GM21528 (cell line): ENCODE data around the gene STOML1.

ENCODE experiments used
- ATAC-seq: cut with Tn5 transposase; IDR thresholded peaks from one replicate; pipeline ENCODE4 v1.9.1; 2021; ENCODE audit warnings: mild to moderate bottlenecking, moderate library complexity; ENCODE audit not compliant: unreplicated experiment, low FRiP score

Gene STOML1, protein sequence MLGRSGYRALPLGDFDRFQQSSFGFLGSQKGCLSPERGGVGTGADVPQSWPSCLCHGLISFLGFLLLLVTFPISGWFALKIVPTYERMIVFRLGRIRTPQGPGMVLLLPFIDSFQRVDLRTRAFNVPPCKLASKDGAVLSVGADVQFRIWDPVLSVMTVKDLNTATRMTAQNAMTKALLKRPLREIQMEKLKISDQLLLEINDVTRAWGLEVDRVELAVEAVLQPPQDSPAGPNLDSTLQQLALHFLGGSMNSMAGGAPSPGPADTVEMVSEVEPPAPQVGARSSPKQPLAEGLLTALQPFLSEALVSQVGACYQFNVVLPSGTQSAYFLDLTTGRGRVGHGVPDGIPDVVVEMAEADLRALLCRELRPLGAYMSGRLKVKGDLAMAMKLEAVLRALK

DNA sequence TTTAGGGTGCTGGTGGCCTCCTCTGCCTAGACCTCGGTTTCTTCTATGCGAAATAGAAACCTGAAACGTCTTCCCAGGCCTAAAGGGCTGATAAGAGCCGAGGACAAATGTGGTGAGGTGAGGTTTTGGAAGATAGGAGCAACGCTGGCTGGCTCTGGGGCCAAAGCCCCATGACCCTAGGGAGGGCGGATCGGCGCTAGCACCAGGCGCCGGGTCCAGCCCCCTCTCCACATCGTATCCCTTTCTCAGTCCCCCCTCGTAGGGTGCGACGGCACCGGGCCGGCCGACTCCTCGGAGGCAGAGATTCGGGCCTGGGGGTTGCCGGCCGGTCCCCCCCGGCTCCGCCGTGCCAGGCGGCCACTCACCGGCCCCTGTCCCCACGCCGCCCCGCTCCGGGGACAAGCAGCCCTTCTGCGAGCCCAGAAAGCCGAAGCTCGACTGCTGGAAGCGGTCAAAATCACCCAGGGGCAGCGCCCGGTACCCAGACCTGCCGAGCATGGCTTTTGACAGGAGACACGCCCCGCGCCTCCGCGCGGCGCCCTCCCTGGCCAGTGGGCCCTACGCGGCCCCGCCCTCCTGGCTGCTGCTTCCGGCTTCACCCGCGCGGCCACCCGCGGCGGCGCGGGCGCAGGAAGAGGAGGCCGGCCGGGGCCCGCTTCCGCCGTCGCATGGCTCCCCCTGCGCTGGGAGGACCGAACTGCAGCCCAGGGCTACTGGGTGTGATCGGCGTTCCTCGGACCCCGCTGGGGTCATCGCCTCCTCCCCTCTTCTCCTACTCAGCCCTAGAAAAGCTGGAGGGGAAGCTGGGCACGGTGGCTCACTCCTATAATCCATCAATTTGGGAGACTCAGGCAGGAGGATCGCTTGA, at the start of gene STOML1:
Gene STOML1, minus strand, starts transcription at position 570 of the 868 bp plus-strand sequence. Its CDS starts 72 bp downstream, at position 498.
- ATAC-seq: peak; percentile 61

DNA sequence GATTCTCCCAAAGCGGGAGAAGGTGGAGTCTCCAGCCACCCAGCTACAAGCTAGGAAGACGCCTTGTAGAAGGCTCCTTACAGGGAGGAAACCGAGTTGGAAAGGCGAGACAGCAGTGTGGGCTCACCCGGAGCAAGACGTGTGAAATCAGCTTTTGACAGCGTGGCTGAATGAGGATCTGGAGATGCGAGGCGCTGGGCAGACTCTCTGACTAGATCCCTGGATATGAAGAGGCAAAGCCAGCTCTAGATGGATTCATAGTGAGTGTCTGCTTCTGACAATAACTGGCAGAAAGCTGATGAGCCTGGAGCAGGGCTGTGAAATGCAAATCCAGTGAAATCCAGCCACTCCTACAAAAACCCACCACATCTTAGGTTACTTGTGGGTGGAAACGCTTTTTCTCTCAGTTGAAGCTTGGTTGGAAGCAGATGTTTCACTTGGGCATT, 49.2 kb upstream of the STOML1 start:
- ATAC-seq: no peak

DNA sequence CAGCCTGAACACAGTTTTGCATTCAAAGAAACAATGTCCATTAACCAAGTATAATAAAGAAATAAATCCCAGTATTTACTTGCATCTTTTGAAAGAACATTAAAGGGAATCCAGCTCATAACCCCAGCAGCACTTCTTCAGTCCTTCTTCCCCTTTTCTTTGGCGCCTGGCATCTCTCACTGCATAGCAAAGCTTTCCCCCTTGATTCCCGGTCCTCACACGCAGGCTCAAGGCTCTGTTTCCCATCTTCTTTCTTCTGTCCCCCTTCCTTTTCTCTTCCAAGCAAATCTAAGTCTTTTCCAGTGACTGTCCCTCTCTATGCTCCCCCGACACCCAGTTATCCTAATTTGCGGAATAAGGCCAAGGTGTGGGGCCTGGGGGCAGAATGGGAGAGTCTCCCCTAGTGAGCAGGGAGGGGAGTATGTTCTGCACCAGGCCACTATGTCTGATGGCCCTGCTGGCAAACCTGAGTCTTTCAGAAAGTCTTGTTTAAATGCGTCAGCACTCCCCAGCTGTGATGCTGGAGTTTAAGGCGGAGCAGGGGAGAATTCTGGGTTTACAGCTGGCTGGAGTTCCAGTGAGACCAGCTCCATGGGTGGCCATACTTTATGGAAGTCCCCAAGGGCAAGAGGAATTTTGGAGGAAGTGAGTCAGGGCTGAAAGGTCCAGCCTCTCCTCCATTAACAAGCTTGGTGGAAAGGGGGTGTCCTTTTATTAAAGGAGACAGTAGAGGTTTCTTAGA, 48.2 kb upstream of the STOML1 start:
- ATAC-seq: no peak

DNA sequence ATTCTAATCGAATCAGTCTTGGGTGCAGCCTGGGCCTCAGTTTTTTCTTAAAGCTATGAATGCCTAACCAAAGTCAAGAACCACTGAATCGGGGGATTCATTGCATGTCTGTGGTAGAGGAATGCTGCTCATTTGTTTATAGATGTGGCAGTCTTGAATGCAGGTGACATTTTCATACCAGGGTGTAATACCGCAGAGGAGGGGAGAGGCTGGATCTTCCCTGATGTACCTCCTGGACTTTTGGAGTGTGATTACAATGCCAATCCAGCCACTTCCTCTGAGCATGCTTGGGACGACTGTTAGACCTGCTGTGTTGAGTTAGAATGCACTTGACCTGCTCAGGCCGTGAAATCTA, 47.5 kb upstream of the STOML1 start:
- no peak for ATAC-seq

DNA sequence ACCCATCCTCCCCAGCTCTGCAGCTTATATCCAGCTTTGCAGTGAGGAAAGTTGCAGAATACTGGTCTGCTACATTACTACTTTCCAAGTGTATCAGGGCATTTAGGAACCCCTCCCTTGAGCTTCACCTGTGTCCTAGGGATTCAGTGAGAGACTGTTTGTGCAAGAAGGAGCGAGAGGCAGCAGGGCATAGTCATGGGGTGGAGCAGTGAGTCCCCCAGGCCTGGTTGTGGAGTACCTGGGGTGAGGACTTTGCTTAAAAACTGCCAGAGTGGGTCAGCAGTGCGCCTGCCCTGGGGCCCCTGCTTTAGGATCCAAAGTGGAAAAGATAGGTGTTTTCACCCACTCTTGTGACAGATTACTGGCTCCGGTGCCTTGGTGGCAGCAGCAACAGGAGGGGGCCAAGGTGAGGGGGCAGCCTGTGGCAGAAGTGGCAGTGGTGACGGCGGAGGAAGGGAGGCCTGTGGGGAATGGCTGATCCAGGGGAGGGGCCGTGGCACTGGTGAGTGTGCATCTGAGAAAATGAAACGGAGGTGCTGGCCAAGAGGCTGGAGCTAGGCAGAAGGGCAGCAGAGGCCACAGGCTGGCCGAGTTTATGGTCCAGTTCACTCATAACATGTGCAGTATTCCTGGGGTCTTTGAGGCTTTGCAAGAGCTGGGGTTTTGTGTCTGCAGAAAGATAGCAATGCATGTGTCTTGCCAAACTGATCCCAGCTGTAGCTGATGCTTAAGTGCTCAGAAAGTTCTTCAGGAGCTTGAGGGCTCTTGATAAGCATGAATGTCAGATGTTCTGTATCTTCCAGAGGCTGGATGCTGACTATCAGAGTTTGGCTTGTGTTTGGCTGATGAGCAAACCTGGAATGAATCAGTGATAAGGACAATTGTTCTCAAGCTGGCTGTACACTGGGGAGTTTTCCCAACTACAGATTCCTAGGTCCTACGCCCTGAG, 46.9 kb upstream of the STOML1 start:
- no peak for ATAC-seq

DNA sequence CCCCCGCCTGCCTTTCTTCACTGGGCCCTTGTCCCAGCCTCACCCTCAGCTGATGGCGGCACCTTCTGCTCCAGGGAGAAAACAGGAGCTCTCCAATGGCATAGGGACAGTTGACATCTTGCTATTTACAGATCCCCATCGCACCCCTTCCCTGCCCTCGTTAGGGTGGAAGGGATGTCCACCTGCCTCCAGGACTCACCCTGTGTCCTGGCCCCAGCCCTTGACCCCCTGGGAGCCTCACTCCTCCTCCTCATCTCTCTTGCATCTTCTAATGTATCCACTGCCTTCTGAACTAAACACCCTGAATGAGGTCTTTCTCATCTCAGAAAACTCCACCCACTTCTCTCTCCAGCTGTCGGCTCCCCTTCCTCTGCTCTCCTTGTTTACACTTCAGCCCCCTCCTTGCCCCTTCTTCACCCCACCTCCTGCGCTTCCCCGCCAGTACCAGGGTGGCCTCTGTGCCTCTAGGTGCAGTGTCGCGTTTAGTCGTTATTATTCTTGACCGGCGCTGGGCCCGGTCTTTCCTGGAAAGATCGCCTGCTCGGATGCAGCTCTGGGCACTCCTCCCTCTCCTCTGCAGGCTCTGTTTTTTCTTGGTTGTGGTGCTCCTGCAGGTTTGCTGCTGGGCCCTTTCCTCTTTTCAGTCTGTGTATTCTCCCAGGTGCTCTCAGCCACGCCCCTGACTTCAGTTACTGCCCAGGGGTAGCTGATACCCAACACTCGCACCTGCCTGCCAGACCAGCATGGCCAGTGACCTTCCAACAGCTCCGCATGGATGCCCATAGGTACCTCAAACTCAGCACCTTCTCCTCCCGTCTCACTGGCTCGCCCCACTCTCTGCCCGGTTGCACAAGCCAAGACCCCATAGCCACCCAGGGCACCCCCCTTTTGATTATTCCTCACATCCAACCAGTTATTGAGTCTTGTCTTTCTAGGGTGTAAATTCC, 45.3 kb upstream of the STOML1 start:
- no peak for ATAC-seq

DNA sequence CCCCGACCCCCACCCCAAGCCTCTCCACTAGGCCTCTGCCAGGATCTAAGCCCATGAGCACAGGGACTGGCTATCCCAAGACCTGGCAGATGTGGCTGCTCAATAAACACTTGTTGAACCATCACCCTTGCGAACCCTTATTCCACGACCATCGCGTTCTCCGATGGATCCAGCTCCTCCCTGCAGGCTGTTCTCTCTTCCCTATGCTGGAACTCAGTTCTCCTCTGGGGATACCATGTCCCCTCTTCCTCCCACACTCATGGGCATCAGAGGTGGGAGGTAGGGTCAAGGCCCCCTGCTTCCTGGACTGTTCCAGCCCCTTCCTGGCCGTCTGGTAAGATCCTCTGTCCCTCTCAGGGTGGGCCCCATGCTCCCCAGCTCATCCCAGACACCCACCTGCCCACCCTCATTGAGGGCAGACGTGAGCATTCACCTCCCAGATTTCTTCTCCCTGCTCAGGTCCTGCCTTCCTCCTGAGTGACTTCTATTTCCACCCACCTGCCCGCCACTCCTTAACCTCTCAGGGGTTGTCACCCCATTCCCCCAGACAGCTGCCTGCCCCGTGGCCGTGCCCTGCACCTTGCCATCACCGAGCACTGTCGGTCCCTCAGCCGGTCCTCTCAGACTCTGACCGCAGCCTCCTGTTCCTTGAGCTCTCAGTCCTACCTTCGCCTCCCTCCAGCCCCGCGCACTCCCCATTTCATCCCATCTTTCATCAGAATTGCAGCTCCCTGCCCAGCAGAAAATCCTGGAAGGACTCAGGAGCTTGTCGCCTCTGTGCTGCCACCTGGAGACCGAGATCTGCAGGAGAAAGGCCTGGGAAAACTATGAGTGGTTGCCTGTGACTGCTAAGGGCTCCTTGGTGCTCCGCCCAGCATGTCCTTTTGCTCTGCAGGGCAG, 44.4 kb upstream of the STOML1 start:
- ATAC-seq: no peak

DNA sequence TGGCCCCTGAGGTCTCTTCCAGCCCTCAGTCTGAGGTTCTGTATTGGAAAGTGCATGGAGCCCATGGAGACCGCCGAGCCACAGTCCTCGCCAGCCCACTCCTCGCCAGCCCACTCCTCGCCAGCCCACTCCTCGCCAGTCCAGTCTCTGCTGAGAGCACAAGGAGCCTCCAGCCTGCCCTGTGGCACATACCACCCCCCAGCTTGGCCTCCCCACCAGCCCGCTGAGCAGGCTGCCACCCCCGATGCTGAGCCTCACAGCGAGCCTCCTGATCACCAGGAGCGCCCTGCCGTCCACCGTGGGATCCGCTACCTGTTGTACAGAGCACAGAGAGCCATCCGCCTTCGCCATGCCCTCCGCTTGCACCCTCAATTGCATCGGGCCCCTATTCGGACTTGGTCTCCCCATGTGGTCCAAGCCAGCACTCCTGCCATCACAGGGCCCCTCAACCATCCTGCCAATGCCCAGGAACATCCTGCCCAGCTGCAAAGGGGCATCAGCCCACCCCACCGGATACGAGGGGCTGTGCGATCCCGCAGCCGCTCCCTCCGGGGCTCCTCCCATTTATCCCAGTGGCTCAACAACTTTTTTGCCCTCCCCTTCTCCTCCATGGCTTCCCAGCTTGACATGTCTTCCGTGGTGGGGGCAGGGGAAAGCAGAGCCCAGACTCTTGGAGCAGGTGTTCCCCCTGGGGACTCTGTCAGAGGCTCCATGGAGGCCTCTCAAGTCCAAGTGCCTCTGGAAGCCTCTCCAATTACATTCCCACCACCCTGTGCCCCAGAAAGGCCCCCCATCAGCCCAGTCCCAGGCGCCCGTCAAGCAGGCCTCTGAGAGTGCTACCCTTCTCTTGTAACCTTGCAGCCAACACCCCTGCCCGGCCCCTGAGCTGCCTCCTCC, 43.3 kb upstream of the STOML1 start:
- no peak for ATAC-seq

DNA sequence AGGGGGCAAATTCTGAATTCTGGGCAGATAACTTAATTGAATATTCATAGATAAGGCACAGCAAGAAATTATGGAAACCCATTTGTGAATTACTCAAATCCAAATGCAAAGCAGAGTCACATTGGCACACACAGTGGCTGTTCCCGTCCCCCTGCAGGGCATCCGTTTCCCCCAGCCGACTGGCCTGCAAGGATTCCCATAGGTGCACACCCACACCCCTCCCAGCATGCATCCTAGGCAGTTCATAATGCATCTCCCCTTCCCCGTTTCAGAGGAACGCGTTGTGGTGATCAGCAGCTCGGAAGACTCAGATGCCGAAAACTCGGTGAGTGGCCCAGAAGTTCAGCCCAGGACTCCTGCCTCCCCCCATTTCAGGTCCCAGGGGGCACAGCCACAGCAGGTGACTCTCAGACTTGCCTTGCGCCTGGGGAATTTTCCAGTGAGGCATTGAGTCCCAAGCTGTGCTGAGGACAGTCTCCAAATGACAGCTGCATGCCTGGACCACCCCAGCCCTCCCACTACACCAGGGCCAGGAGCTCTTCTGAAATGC, 42.2 kb upstream of the STOML1 start:
- ATAC-seq: no peak

DNA sequence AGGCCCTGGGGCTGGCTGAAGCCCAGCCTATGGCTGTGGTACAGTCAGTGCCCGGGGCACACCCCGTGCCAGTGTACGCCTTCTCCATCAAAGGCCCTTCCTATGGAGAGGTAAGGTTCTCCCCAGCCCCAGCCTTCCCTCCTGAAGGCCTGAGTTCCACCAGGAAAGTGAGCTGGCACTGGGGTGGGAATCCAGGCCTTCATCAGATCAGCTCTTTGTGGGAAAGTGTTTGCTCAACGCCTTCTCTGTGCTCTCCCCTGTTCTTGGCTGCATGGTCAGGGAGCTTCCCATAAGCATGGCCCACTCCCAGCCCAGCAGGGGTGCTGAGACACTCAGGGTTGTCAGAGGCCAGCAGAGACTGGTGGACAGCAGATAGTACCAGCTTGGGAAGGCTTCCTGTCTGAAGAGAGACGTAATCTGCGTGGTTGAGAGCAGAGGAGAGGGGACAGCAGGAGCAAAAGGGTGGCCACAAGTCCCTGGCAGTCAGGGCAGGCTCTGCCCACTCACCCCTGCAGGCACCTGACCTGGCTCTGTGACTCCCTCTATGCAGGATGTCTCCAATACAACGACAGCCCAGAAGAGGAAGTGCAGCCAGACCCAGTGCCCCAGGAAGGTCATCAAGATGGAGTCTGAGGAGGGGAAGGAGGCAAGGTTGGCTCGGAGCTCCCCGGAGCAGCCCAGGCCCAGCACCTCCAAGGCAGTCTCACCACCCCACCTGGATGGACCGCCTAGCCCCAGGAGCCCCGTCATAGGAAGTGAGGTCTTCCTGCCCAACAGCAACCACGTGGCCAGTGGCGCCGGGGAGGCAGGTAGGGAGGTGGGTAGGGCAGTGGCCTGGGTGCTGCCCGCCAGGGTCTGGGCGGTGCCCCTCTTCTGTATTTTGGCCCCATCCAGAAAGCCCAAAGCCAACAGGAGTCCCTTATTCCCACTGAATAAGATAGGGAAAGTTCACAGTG, 40.8 kb upstream of the STOML1 start:
- no peak for ATAC-seq

DNA sequence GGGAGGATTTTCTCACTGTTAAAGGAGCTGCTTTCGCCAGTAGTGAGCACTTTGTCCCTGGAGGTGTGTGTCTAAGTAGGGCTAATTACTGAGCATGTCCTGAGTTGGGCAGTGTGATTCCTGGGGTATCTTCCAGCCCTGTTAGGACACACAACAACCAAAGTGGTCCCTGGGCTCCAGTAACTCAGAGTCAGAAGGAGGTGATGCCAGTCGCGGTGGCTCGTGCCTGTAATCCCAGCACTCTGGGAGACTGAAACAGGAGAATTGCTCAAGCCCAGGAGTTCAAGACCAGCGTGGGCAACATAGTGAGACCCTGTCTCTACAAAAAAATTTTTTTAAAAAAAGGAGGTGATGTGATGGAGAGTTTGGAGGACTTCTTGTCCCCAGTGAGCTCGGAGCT, 40.0 kb upstream of the STOML1 start:
- ATAC-seq: no peak

DNA sequence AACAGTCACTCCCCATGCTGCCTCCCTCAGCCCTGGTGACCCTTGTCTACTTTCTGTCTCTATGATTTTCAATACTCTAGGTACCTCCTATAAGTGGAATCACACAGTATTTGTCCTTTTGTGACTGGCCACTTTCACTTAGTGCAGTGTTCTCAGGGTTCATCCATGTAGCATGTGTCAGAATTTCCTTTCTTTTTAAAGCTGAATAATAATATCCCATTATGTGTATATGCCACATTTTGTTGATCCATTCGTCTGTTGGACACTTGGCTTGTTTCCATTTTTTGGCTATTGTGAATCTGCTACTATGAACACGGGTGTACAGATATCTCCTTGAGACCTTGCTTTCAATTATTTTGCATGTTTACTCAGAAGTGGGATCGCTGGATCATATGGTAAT, 36.6 kb upstream of the STOML1 start:
- no peak for ATAC-seq

DNA sequence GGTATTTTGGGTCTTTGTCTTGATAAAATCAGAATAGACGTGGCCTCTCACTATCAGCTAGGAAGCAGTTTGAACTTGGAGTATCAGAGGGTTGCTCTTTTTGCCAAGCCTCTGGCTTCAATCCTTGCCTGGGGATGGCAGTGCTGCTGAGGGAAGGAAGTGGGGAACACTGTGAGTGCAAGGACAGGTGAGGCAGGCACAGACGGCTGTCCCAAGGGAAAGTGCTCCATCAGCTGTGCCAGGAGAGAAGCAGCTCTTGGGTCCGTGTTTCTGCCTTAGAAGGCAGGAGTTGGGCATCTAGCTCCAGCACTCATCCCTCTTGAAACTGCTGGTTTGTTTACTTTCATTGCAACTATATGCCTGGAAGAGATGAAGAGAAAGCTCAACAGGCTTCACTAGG, 35.6 kb upstream of the STOML1 start:
- ATAC-seq: no peak

DNA sequence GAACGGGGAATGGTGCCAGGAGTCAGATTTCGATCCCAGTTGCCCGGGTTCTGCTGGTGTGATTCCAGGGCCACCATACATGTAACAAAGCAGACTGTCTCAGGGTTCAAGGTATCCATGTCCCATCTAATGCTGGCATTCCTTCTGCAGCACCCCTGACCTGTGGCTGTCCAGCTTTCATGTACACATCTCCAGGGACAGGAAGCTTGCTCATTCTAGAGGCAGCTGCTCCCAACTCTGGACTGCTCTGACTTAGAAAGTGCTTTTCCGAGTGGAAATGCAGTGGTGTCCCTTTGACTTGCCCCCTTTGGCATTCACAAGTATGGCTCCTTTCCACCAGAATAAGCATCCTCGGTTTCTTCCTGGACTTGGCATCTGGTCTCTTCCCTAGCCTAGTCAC, 33.3 kb upstream of the STOML1 start:
- no peak for ATAC-seq

DNA sequence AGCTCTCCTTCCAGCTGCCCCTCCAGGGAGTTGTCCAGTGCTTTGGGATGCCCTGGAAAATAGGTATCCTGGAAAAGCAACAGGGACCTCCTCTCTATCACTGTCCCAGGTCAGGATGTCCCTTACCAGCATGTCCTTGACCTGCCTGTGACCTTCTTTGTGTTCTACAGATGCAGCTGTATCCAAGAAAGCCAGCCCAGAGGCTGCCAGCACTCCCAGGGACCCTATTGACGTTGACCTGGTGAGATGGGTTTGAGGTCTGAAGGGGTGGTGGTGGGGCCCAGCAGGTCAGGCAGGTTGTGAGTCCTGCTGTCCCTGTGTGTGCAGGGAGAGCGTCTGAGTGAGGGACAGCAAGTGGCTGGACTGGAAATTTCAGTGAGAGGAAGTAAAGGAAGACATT, 32.6 kb upstream of the STOML1 start:
- no peak for ATAC-seq
